Keratinocyte (primary cell): ENCODE measurements around the gene TMEM248. TPM values are rescaled to one million over a fixed set of nuclear protein-coding genes. Genes with fewer than 3 reads are reported as not detected.
"Not testable (repeated sequence)": the region's sequence is repeated elsewhere in the genome, so short reads cannot be mapped to it uniquely, and the experiment has no call there.

Experiments
- DNase-seq: peaks from one replicate; pipeline ENCODE4 v3.0.0-alpha.2; 2011; ENCODE audit warnings: low read depth, missing footprints, low spot score
- FAIRE-seq: peaks from 2 replicates; lab custom pipeline; 2011; peaks lifted over from hg19 to GRCh38; lab: Jason Lieb, UNC
- H2AFZ ChIP-seq: 2 replicates; pipeline ENCODE4 v1.6.0; 2012; ENCODE audit warnings: low read length, control low read depth, inconsistent platforms; ENCODE audit not compliant: control insufficient read depth
- H3K27ac ChIP-seq: 2 replicates; pipeline ENCODE4 v1.5.1; 2011; ENCODE audit warnings: low read length; ENCODE audit not compliant: control insufficient read depth, insufficient read depth
- H3K27me3 ChIP-seq: 3 replicates; pipeline ENCODE4 v1.6.0; 2011; ENCODE audit warnings: low read length; ENCODE audit not compliant: control insufficient read depth, insufficient read depth; ENCODE audit errors: extremely low read depth
- H3K36me3 ChIP-seq, 2 experiments: 2 replicates in 1 of 2; 3 replicates in 1 of 2; pipeline ENCODE4 v1.5.1; 2011; ENCODE audit warnings: low read length in 2 of 2, mild to moderate bottlenecking in 1 of 2; ENCODE audit not compliant: control insufficient read depth in 2 of 2, insufficient read depth in 2 of 2; ENCODE audit errors: extremely low read depth in 1 of 2
- H3K4me1 ChIP-seq: 3 replicates; pipeline ENCODE4 v1.5.1; 2011; ENCODE audit warnings: low read length; ENCODE audit not compliant: control insufficient read depth, insufficient read depth; ENCODE audit errors: extremely low read depth
- H3K4me2 ChIP-seq: 3 replicates; pipeline ENCODE4 v1.6.0; 2011; ENCODE audit warnings: low read depth, low read length; ENCODE audit not compliant: control insufficient read depth, insufficient read depth; ENCODE audit errors: extremely low read depth
- H3K4me3 ChIP-seq, 3 experiments: fragments of 200-600 bp in 1 of 3; sonication (generic) in 1 of 3; 2 replicates in 2 of 3; 3 replicates in 1 of 3; pipeline ENCODE4 v1.5.1; 2011 to 2016; ENCODE audit warnings: low read length in 3 of 3, mild to moderate bottlenecking in 3 of 3, control low read depth in 2 of 3, inconsistent platforms in 1 of 3, low read depth in 1 of 3, mixed read lengths in 1 of 3, mixed run types in 1 of 3, moderate library complexity in 1 of 3; ENCODE audit not compliant: control insufficient read depth in 2 of 3, insufficient read depth in 2 of 3; ENCODE audit errors: extremely low read depth in 1 of 3
- H3K79me2 ChIP-seq: 2 replicates; pipeline ENCODE4 v1.6.0; 2012; ENCODE audit warnings: low read length; ENCODE audit not compliant: control insufficient read depth, insufficient read depth
- H3K9ac ChIP-seq: 3 replicates; pipeline ENCODE4 v1.6.0; 2011; ENCODE audit warnings: low read length; ENCODE audit not compliant: control insufficient read depth, insufficient read depth; ENCODE audit errors: extremely low read depth
- H3K9me1 ChIP-seq: 3 replicates; pipeline ENCODE4 v1.6.0; 2011; ENCODE audit warnings: low read length; ENCODE audit not compliant: control insufficient read depth, insufficient read depth; ENCODE audit errors: extremely low read depth
- H3K9me3 ChIP-seq: 2 replicates; pipeline ENCODE4 v1.5.1; 2012; ENCODE audit warnings: low read depth, low read length; ENCODE audit not compliant: control insufficient read depth
- H4K20me1 ChIP-seq: 3 replicates; pipeline ENCODE4 v1.6.0; 2011; ENCODE audit warnings: low read length; ENCODE audit not compliant: control insufficient read depth, insufficient read depth; ENCODE audit errors: extremely low read depth
- EZH2 ChIP-seq: IDR thresholded peaks from one replicate; pipeline ENCODE4 v1.6.1; 2012; ENCODE audit warnings: inconsistent platforms, mild to moderate bottlenecking, low read length, moderate library complexity
- dilution Hi-C: fragments of 300-500 bp; cut with MboI; formaldehyde crosslinking; loops from one replicate; pipeline ENCODE4 v1.7.0; 2020; ENCODE audit warnings: low sequenced_read_pairs; ENCODE audit not compliant: extremely low pct_ligation_motif_present
- polyA plus RNA-seq, 5 experiments: library from polyadenylated mRNA; depleted of rRNA in 3 of 5; stranded (reverse) in 3 of 5; stranded (forward) in 1 of 5; unstranded in 1 of 5; fragments of >200 nt; gene quantifications; 1 replicate in 1 of 5; 2 replicates in 3 of 5; 3 replicates in 1 of 5; pipeline versions ENCODE4 v1.2.1 to v1.2.3, GENCODE V29; 2011 to 2012; ENCODE audit warnings: missing spikeins in 2 of 5, low read depth in 1 of 5, low replicate concordance in 1 of 5
- TF ChIP-seq, protein P1 (sequence below), 3 experiments: IDR thresholded peaks in 1 of 3; conservative IDR thresholded peaks in 1 of 3; optimal IDR thresholded peaks in 1 of 3; 2 replicates in 2 of 3; 3 replicates in 1 of 3; pipeline versions ENCODE3 to v1.5.1; 2011; ENCODE audit warnings: low read length in 3 of 3, mild to moderate bottlenecking in 3 of 3, moderate library complexity in 2 of 3, control low read depth in 1 of 3, inconsistent platforms in 1 of 3; ENCODE audit not compliant: insufficient read depth in 2 of 3; ENCODE audit errors: extremely low read depth in 1 of 3

The TMEM248 gene
- polyA plus RNA-seq, 1 donor (not counting 4 experiments of a cell fraction or from before 2014, with no cell fraction given): 70.2 TPM

DNA sequence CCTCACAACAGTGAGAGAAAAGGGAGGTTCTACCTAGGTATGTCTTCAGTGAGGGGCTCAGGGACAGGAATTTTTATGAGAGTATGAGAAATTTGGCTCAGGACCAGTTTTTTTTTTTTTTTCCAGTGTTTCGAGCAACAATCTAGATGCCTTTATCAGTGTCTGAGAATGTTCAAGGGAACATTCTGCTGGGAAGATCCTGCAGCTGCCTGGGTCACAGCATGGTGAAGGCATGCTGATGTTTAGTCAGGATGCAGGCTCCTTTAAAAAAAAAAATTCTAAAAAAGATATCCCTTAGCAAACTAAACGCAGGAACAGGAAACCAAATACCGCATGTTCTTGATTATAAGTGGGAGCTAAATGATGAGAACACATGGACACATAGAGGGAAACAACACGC is 43.4 kb downstream of the TMEM248 start:
- DNase-seq (no peak), FAIRE-seq (no peak)
- H3K36me3 ChIP-seq: peaks cover 0 to 2% of the 10 kb centered on the region in 2 experiments
- no peaks in the 10 kb centered on the region for H4K20me1 ChIP-seq
- H3K4me3 ChIP-seq: no peak overlapping the region
- no peaks in the 10 kb centered on the region for H3K79me2 ChIP-seq
- H3K4me1 ChIP-seq: no peaks in the 10 kb centered on the region
- H3K4me2 ChIP-seq: no peak overlapping the region
- no peaks in the 10 kb centered on the region for H3K27me3 ChIP-seq
- no peak for TF ChIP-seq EZH2
- TF ChIP-seq, protein P1, sequence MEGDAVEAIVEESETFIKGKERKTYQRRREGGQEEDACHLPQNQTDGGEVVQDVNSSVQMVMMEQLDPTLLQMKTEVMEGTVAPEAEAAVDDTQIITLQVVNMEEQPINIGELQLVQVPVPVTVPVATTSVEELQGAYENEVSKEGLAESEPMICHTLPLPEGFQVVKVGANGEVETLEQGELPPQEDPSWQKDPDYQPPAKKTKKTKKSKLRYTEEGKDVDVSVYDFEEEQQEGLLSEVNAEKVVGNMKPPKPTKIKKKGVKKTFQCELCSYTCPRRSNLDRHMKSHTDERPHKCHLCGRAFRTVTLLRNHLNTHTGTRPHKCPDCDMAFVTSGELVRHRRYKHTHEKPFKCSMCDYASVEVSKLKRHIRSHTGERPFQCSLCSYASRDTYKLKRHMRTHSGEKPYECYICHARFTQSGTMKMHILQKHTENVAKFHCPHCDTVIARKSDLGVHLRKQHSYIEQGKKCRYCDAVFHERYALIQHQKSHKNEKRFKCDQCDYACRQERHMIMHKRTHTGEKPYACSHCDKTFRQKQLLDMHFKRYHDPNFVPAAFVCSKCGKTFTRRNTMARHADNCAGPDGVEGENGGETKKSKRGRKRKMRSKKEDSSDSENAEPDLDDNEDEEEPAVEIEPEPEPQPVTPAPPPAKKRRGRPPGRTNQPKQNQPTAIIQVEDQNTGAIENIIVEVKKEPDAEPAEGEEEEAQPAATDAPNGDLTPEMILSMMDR (optimal IDR thresholded peaks at IDR 0.05 in 1 of 3, IDR thresholded peaks at IDR 0.05 in 1 of 3, conservative IDR thresholded peaks at IDR 0.05 in 1 of 3; ENCODE audit: extremely low read depth in 1 of 3, insufficient read depth in 2 of 3, low read length in 3 of 3): no peak
- no peak overlapping the region for H3K9ac ChIP-seq
- H3K27ac ChIP-seq: no peak overlapping the region
- no peaks in the 10 kb centered on the region for H3K9me3 ChIP-seq
- H3K9me1 ChIP-seq: no peaks in the 10 kb centered on the region
- H2AFZ ChIP-seq: no peak overlapping the region
- dilution Hi-C loops: no loop called here

DNA sequence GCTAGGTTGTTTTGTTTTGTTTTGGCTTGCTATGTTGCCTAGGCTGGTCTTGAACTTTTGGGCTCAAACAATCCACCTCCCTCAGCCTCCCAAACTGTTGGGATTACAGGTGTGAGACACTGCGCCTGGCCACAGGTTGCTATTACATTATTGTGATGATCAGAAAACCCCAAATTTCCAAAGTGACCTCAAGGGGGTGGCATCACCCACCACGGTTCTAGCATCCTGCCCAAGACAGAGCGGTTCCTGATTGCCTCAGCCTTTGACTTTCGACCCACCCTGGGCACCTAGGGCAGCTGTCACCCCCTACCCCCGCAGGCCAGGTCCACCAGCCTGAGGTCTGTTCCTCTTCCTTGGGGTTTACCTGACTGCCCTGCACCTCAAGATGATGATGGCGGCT is 46.0 kb downstream of the TMEM248 start:
- Histone ChIP-seq H3K36me3 (no peaks in the 10 kb centered on the region), H3K4me2 (no peak overlapping the region), H4K20me1 (no peaks in the 10 kb centered on the region), H3K9me1 (no peaks in the 10 kb centered on the region), H3K4me3 (no peak overlapping the region), H2AFZ (no peak overlapping the region), H3K4me1 (no peaks in the 10 kb centered on the region), H3K27me3 (no peaks in the 10 kb centered on the region), H3K9me3 (no peaks in the 10 kb centered on the region), H3K27ac (no peak overlapping the region), H3K79me2 (no peaks in the 10 kb centered on the region), H3K9ac (no peak overlapping the region)
- dilution Hi-C loops: no loop called here
- DNase-seq: no peak
- FAIRE-seq: no peak
- TF ChIP-seq, protein P1 (optimal IDR thresholded peaks at IDR 0.05 in 1 of 3, IDR thresholded peaks at IDR 0.05 in 1 of 3, conservative IDR thresholded peaks at IDR 0.05 in 1 of 3; ENCODE audit: extremely low read depth in 1 of 3, insufficient read depth in 2 of 3, low read length in 3 of 3): no peak
- TF ChIP-seq EZH2: no peak

DNA sequence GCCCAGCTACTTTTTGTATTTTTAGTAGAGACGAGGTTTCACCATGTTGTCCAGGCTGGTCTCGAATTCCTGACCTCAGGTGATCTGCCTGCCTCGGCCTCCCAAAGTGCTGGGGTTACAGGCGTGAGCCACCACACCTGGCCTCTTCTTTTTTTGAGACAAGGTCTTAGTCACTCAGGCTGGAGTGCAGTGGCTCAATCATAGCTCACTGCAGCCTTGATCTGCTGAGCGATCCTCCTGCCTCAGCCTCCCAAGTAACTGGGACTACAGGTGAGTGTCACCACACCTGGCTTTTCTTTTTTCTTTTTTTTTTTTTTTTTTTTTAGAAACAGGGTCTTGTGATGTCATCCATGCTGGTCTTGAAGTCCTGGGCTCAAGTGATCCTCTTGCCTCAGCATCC is 48.0 kb downstream of the TMEM248 start:
- FAIRE-seq: not testable (repeated sequence)

More for the DNA sequence above, 48.0 kb downstream of the TMEM248 start:
- H3K27me3 ChIP-seq, H3K4me2 ChIP-seq, H3K4me1 ChIP-seq, H3K36me3 ChIP-seq, H3K9ac ChIP-seq, DNase-seq, H3K27ac ChIP-seq, H3K79me2 ChIP-seq, H2AFZ ChIP-seq, H3K9me1 ChIP-seq, H4K20me1 ChIP-seq, H3K9me3 ChIP-seq, H3K4me3 ChIP-seq, dilution Hi-C loops: not testable (repeated sequence)
